ENCODE measurements around the gene PARL.
"Not testable (repeated sequence)": the region's sequence is repeated elsewhere in the genome, so short reads cannot be mapped to it uniquely, and the experiment has no call there.

The PARL gene

GRCh38 chr3:183794452-183794851 is 90.2 kb downstream of the PARL start:
- Histone ChIP-seq H3K4me3 (ENCODE audit: low read depth, low read length) (no peak overlapping the region), H3K4me1 (ENCODE audit: control insufficient read depth, insufficient read depth, low read length) (no peaks in the 10 kb centered on the region), H3K27me3 (ENCODE audit: control insufficient read depth, insufficient read depth, low read length) (no peaks in the 10 kb centered on the region), H3K36me3 (ENCODE audit: control insufficient read depth, insufficient read depth, low read length) (peaks cover 20% of the 10 kb centered on the region), H3K9me3 (ENCODE audit: control insufficient read depth, insufficient read depth, low read length) (no peaks in the 10 kb centered on the region), H3K9ac (ENCODE audit: low read depth, low read length) (no peak overlapping the region)

DNA sequence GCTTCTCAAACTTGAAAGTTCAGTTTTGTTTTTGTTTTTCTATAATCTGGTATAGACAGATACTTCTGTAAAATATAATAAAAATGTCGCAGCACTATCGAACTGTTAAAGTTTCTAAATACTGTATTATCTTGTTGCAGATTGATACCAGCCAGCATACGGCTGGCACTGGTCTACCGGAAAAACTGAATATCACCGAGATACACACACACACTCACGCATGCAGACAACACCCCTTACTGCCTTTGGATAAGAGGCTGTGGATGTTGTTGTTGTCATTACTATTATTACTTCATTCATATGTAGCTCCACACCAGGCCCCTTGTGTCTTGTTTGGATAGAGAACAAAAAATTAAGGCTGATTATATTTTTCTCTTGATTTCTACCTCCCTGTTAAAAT is 91.7 kb downstream of the PARL start:
- H3K36me3 ChIP-seq (ENCODE audit: control insufficient read depth, insufficient read depth, low read length) = peaks cover 16% of the 10 kb centered on the region
- H3K27me3 ChIP-seq (ENCODE audit: control insufficient read depth, insufficient read depth, low read length) = no peaks in the 10 kb centered on the region
- no peaks in the 10 kb centered on the region for H3K9me3 ChIP-seq (ENCODE audit: control insufficient read depth, insufficient read depth, low read length)
- H3K4me3 ChIP-seq (ENCODE audit: low read depth, low read length) = no peak overlapping the region
- no peak overlapping the region for H3K9ac ChIP-seq (ENCODE audit: low read depth, low read length)
- H3K4me1 ChIP-seq (ENCODE audit: control insufficient read depth, insufficient read depth, low read length) = no peaks in the 10 kb centered on the region

DNA sequence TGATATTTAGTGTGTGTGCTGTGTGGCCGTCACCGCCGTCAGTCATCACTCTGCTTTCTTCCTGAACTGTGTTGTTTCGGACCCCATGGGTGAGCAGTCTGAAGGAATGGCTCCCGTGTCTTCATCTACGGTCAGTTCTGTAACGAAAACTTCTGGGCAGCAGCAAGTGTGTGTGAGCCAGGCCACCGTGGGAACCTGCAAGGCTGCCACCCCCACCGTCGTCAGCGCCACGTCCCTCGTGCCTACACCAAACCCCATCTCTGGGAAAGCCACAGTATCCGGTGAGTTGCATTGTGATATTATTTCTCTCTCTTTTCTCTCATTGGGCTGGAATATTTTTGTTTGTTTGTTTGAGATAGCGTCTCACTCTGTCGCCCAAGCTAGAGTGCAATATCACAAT is 94.0 kb downstream of the PARL start:
- Histone ChIP-seq H3K4me3 (ENCODE audit: low read depth, low read length) (no peak overlapping the region), H3K27me3 (ENCODE audit: control insufficient read depth, insufficient read depth, low read length) (no peaks in the 10 kb centered on the region), H3K9ac (ENCODE audit: low read depth, low read length) (no peak overlapping the region), H3K4me1 (ENCODE audit: control insufficient read depth, insufficient read depth, low read length) (no peaks in the 10 kb centered on the region), H3K9me3 (ENCODE audit: control insufficient read depth, insufficient read depth, low read length) (no peaks in the 10 kb centered on the region), H3K36me3 (ENCODE audit: control insufficient read depth, insufficient read depth, low read length) (peaks cover 22% of the 10 kb centered on the region)

GRCh38 chr3:183789826-183790225 is 94.9 kb downstream of the PARL start:
- Histone ChIP-seq H3K9ac (ENCODE audit: low read depth, low read length) (no peak overlapping the region), H3K4me1 (ENCODE audit: control insufficient read depth, insufficient read depth, low read length) (no peaks in the 10 kb centered on the region), H3K4me3 (ENCODE audit: low read depth, low read length) (no peak overlapping the region), H3K36me3 (ENCODE audit: control insufficient read depth, insufficient read depth, low read length) (peaks cover 23% of the 10 kb centered on the region), H3K9me3 (ENCODE audit: control insufficient read depth, insufficient read depth, low read length) (no peaks in the 10 kb centered on the region), H3K27me3 (ENCODE audit: control insufficient read depth, insufficient read depth, low read length) (no peaks in the 10 kb centered on the region)

GRCh38 chr3:183784503-183784902 is 100.2 kb downstream of the PARL start:
- not testable (repeated sequence) for H3K4me3 ChIP-seq (ENCODE audit: low read depth, low read length); H3K27me3 ChIP-seq (ENCODE audit: control insufficient read depth, insufficient read depth, low read length); H3K9me3 ChIP-seq (ENCODE audit: control insufficient read depth, insufficient read depth, low read length); H3K9ac ChIP-seq (ENCODE audit: low read depth, low read length); H3K4me1 ChIP-seq (ENCODE audit: control insufficient read depth, insufficient read depth, low read length)
- H3K36me3 ChIP-seq (ENCODE audit: control insufficient read depth, insufficient read depth, low read length) = peaks cover 16% of the 10 kb centered on the region

- no peaks in the 10 kb centered on the region for H3K27me3 ChIP-seq (ENCODE audit: control insufficient read depth, insufficient read depth, low read length)
- H3K4me3 ChIP-seq (ENCODE audit: low read depth, low read length) = no peak overlapping the region
- no peaks in the 10 kb centered on the region for H3K9me3 ChIP-seq (ENCODE audit: control insufficient read depth, insufficient read depth, low read length)
- H3K4me1 ChIP-seq (ENCODE audit: control insufficient read depth, insufficient read depth, low read length) = no peaks in the 10 kb centered on the region
- peaks cover 10% of the 10 kb centered on the region for H3K36me3 ChIP-seq (ENCODE audit: control insufficient read depth, insufficient read depth, low read length)
- no peak overlapping the region for H3K9ac ChIP-seq (ENCODE audit: low read depth, low read length)
Observed at GRCh38 chr3:183782576-183783276, 102.0 kb downstream of the PARL start.

GRCh38 chr3:183781246-183781645 is 103.4 kb downstream of the PARL start:
- H3K4me3 ChIP-seq (ENCODE audit: low read depth, low read length) = no peak overlapping the region
- no peaks in the 10 kb centered on the region for H3K4me1 ChIP-seq (ENCODE audit: control insufficient read depth, insufficient read depth, low read length)
- no peaks in the 10 kb centered on the region for H3K9me3 ChIP-seq (ENCODE audit: control insufficient read depth, insufficient read depth, low read length)
- peaks cover 6% of the 10 kb centered on the region for H3K36me3 ChIP-seq (ENCODE audit: control insufficient read depth, insufficient read depth, low read length)
- H3K27me3 ChIP-seq (ENCODE audit: control insufficient read depth, insufficient read depth, low read length) = no peaks in the 10 kb centered on the region
- no peak overlapping the region for H3K9ac ChIP-seq (ENCODE audit: low read depth, low read length)

- peaks cover 5% of the 10 kb centered on the region for H3K36me3 ChIP-seq (ENCODE audit: control insufficient read depth, insufficient read depth, low read length)
- no peak overlapping the region for H3K9ac ChIP-seq (ENCODE audit: low read depth, low read length)
- H3K4me1 ChIP-seq (ENCODE audit: control insufficient read depth, insufficient read depth, low read length) = no peaks in the 10 kb centered on the region
- H3K4me3 ChIP-seq (ENCODE audit: low read depth, low read length) = no peak overlapping the region
- no peaks in the 10 kb centered on the region for H3K27me3 ChIP-seq (ENCODE audit: control insufficient read depth, insufficient read depth, low read length)
- no peaks in the 10 kb centered on the region for H3K9me3 ChIP-seq (ENCODE audit: control insufficient read depth, insufficient read depth, low read length)
Observed at GRCh38 chr3:183779896-183780465, 104.7 kb downstream of the PARL start.
